Loucy (cell line): ENCODE measurements around the gene MCTP2.

ENCODE experiments used
- H2AFZ ChIP-seq: fragments of 200-600 bp; sonication (generic); 2 replicates; pipeline ENCODE4 v1.6.0; 2016; ENCODE audit warnings: antibody characterized with exemption, mild to moderate bottlenecking, low read length, moderate library complexity
- H3F3A ChIP-seq: fragments of 200-600 bp; 2 replicates; pipeline ENCODE4 v1.6.0; 2016; ENCODE audit warnings: antibody characterized with exemption, low read depth, mild to moderate bottlenecking
- H3K27me3 ChIP-seq: fragments of 200-600 bp; sonication (generic); 2 replicates; pipeline ENCODE4 v1.6.1; 2014; ENCODE audit warnings: low read length, mild to moderate bottlenecking; ENCODE audit not compliant: insufficient read depth, poor library complexity, severe bottlenecking
- H3K36me3 ChIP-seq: fragments of 200-600 bp; sonication (generic); 2 replicates; pipeline ENCODE4 v1.6.1; 2016; ENCODE audit warnings: low read length; ENCODE audit not compliant: insufficient read depth
- H3K4me1 ChIP-seq: fragments of 200-600 bp; sonication (generic); 2 replicates; pipeline ENCODE4 v1.5.1; 2014; ENCODE audit warnings: low read length, mild to moderate bottlenecking; ENCODE audit not compliant: insufficient read depth, poor library complexity, severe bottlenecking
- H3K4me2 ChIP-seq: fragments of 200-600 bp; sonication (generic); 2 replicates; pipeline ENCODE4 v1.6.0; 2014; ENCODE audit warnings: antibody characterized with exemption, low read length, low read depth, mild to moderate bottlenecking; ENCODE audit not compliant: poor library complexity, severe bottlenecking
- H3K4me3 ChIP-seq: fragments of 200-600 bp; sonication (generic); 2 replicates; pipeline ENCODE4 v1.5.1; 2014; ENCODE audit warnings: low read length, mild to moderate bottlenecking, mixed read lengths; ENCODE audit not compliant: poor library complexity, severe bottlenecking
- H3K79me2 ChIP-seq: fragments of 200-600 bp; sonication (generic); 2 replicates; pipeline ENCODE4 v1.6.1; 2014; ENCODE audit warnings: low read length; ENCODE audit not compliant: insufficient read depth
- H3K9ac ChIP-seq: fragments of 200-600 bp; sonication (generic); 2 replicates; pipeline ENCODE4 v1.6.0; 2014; ENCODE audit warnings: mild to moderate bottlenecking, low read depth, low read length, moderate library complexity; ENCODE audit not compliant: poor library complexity, severe bottlenecking
- H3K9me2 ChIP-seq: fragments of 200-600 bp; sonication (generic); replicated peaks from 2 replicates; pipeline ENCODE4 v1.6.1; 2016; ENCODE audit warnings: low read depth, low read length, mixed read lengths
- H3K9me3 ChIP-seq: fragments of 200-600 bp; sonication (generic); 2 replicates; pipeline ENCODE4 v1.6.1; 2014; ENCODE audit warnings: mild to moderate bottlenecking, antibody characterized with exemption, low read length, low read depth; ENCODE audit not compliant: insufficient read depth
- H4K20me1 ChIP-seq: fragments of 200-600 bp; sonication (generic); 2 replicates; pipeline ENCODE4 v1.6.0; 2014; ENCODE audit warnings: antibody characterized with exemption, low read length, mild to moderate bottlenecking; ENCODE audit not compliant: insufficient read depth, poor library complexity, severe bottlenecking
- EZH2phosphoT487 ChIP-seq: fragments of 200-600 bp; IDR thresholded peaks from 2 replicates; pipeline ENCODE4 v1.6.1; 2018; ENCODE audit warnings: antibody characterized with exemption, mild to moderate bottlenecking, moderate library complexity, borderline replicate concordance
- TF ChIP-seq, protein P1 (sequence below): fragments of 200-600 bp; sonication (generic); conservative IDR thresholded peaks from 2 replicates; pipeline ENCODE4 v1.5.1; 2014; ENCODE audit warnings: mild to moderate bottlenecking, antibody characterized with exemption, low read length

The MCTP2 gene

DNA sequence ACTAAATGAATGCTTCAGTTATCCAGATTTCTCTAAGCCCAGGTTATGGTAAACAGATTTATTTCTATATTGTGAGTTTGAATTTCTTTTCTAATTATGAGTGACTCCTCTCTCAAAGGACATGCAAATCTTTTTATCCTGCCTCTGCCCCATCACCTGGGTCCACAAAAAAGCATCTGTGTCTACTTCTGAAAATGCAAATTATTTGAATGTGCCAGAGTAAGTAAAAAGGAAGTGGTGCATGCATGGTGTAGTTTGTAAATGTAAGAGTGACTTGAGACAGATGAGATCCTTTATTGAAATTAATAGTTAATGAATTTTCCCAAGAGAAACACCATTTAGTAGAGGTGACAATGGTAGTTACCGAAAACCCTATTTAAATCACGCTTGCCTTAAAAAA lies 26.9 kb downstream of the MCTP2 start:
- Histone ChIP-seq H4K20me1 (peaks cover 24% of the 10 kb centered on the region), H3K27me3 (no peaks in the 10 kb centered on the region), H3F3A (no peaks in the 10 kb centered on the region), H3K4me2 (peak overlapping the region; percentile 22), H2AFZ (no peak overlapping the region), H3K4me1 (peaks cover 68% of the 10 kb centered on the region), H3K36me3 (peaks cover 6% of the 10 kb centered on the region; the same call in 1 of the 2 replicates), H3K4me3 (no peak overlapping the region), H3K9ac (no peak overlapping the region), H3K79me2 (peaks cover 100% of the 10 kb centered on the region), H3K9me3 (no peaks in the 10 kb centered on the region), H3K9me2 (no peaks in the 10 kb centered on the region)
- TF ChIP-seq EZH2phosphoT487, result no peak
- TF ChIP-seq, protein P1, sequence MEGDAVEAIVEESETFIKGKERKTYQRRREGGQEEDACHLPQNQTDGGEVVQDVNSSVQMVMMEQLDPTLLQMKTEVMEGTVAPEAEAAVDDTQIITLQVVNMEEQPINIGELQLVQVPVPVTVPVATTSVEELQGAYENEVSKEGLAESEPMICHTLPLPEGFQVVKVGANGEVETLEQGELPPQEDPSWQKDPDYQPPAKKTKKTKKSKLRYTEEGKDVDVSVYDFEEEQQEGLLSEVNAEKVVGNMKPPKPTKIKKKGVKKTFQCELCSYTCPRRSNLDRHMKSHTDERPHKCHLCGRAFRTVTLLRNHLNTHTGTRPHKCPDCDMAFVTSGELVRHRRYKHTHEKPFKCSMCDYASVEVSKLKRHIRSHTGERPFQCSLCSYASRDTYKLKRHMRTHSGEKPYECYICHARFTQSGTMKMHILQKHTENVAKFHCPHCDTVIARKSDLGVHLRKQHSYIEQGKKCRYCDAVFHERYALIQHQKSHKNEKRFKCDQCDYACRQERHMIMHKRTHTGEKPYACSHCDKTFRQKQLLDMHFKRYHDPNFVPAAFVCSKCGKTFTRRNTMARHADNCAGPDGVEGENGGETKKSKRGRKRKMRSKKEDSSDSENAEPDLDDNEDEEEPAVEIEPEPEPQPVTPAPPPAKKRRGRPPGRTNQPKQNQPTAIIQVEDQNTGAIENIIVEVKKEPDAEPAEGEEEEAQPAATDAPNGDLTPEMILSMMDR, result no peak

DNA sequence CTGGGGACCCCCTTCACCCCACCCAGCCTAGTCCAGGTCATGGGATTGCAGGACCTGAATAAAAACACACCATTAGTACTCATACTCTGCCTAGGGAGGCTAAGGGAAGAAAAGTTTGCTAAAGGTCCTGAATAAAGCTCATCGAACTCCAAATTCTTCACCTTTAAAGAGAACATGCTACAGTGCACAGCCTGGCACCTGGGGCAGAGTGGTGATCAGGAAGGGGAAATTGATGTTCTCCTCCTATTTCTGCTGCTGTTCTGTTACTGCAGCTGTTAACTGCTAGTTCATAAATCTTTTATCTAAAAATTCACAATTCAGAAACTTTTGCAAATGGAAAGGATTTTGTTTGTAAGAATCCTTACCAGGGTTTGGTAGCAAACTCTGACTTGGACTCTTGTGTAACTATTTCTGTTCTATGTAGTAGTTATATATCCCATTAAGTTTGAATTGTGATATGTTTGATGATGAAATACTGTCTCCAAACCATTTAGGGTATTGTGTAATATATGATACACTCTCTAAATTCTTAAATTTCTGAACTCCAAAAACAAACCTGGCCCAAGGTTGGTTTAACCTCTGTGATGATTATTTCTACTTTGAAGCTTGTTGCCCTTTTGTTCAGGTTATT lies 27.9 kb downstream of the MCTP2 start:
- H3K9me3 ChIP-seq, result no peaks in the 10 kb centered on the region
- H3K9me2 ChIP-seq, result no peaks in the 10 kb centered on the region
- no peaks in the 10 kb centered on the region for H3K27me3 ChIP-seq
- H3F3A ChIP-seq, result no peaks in the 10 kb centered on the region
- H4K20me1 ChIP-seq, result peaks cover 18% of the 10 kb centered on the region
- peak overlapping the region; percentile 22 for H3K4me2 ChIP-seq
- peaks cover 100% of the 10 kb centered on the region for H3K79me2 ChIP-seq
- TF ChIP-seq EZH2phosphoT487, result no peak
- TF ChIP-seq, protein P1, result no peak
- no peak overlapping the region for H3K9ac ChIP-seq
- H3K4me3 ChIP-seq, result no peak overlapping the region
- H3K36me3 ChIP-seq, result peaks cover 6% of the 10 kb centered on the region; the same call in 1 of the 2 replicates
- no peak overlapping the region for H2AFZ ChIP-seq
- H3K4me1 ChIP-seq, result peaks cover 68% of the 10 kb centered on the region

- no peak overlapping the region for H3K4me3 ChIP-seq
- no peak overlapping the region for H2AFZ ChIP-seq
- no peaks in the 10 kb centered on the region for H3K9me2 ChIP-seq
- no peaks in the 10 kb centered on the region for H3F3A ChIP-seq
- peak overlapping the region; percentile 22 for H3K4me2 ChIP-seq
- peaks cover 14% of the 10 kb centered on the region for H4K20me1 ChIP-seq
- H3K9ac ChIP-seq, result no peak overlapping the region
- no peaks in the 10 kb centered on the region for H3K27me3 ChIP-seq
- H3K79me2 ChIP-seq, result peaks cover 100% of the 10 kb centered on the region
- H3K9me3 ChIP-seq, result no peaks in the 10 kb centered on the region
- no peak for TF ChIP-seq EZH2phosphoT487
- TF ChIP-seq, protein P1, result no peak
- H3K4me1 ChIP-seq, result peaks cover 67% of the 10 kb centered on the region
- H3K36me3 ChIP-seq, result peaks cover 6% of the 10 kb centered on the region; the same call in 1 of the 2 replicates
Observed at GRCh38 chr15:94259863-94260262, 28.5 kb downstream of the MCTP2 start.
